Activated CD8-positive, alpha-beta memory T cell treated with anti-CD3 and anti-CD28 coated beads, Interleukin-2, amount 50 U/mL, for 24 hours (primary cell): ENCODE data around the gene CPS1.

ENCODE experiments used
- DNase-seq: peaks from one replicate; pipeline ENCODE4 v3.0.0-alpha.2; 2020; ENCODE audit errors: extremely low read depth

Gene CPS1

DNA sequence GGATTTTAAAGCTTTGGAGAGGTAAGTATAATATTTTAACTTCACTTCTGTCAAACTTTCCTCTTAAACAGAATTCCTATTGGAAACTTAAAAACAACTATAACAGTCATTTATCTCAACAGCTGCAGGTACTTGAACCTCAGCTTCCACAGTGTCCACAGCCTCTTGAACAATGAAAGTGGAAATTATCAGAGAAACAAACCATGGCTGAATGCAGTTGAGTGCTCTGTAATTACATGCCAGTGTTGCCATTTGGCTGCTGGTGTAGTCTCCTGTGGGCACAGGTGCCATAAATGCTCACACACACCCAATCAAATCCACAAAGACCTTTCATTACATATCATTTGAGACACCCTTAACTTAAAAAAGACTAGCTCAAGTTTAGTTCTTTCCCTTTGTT, 125.1 kb downstream of the CPS1 start:
- no peak for DNase-seq

GRCh38 chr2:210686401-210686800, 130.0 kb downstream of the CPS1 start:
- no peak for DNase-seq

GRCh38 chr2:210687786-210688470, 131.5 kb downstream of the CPS1 start:
- no peak for DNase-seq

DNA sequence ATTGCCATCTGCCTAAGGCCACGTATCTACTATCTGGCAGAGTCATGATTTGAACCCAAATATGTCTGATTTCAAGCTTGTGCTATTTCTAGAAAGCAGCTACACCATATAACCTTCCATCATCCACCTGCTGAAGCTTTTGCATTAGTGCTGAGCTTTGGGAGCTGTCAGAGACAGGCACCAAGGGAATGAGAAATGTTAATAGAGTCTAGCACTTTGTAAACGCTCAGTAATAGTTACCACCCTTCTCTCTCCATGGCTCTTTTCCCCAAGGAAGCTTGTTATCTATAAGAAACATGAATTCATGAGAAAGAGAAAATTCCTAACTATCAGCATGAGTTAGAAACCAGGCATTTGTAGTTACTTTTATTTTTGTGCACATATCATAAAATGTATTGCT, 151.5 kb downstream of the CPS1 start:
- DNase-seq: no peak

DNA sequence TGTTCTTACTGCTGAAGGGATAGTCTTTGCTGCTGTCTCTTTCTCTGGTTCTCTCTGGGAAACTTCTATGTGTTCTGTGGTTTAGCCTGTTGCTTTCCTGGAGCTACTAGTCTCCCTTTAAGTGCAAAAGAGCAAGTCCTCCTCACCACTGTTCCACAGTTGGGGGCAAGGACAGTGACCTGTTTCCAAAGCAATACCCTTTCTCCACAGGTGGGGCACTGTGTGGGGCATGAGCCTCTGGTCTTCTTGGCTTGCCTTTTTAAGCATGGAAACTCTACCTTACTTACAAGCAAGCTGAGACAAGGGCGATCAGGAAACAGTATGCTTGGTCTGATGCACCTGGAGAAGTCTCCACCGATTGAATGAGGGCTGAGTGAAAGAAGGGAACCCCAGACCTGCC, 156.7 kb downstream of the CPS1 start:
- DNase-seq: no peak

GRCh38 chr2:210715560-210716082, 159.2 kb downstream of the CPS1 start:
- DNase-seq: no peak

DNA sequence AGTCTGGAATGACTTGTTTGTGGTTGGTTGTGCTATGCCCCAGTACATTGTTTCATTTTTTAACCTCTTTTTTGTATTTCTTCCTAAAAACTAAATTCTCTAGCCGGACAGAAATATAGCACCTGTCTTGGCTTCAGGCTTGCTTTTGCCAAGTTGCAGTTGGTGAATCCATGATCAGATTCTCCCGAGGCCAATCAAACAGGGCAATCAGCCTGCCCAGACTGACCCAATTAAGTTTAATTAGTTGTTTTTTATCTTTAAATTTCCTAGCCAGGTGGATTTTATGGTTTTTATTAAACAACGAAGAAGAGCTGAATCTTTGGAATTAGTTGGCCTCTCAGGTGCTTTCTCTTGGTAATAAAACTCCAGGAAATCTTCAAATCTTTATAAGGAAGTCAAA, 162.1 kb downstream of the CPS1 start:
- no peak for DNase-seq

GRCh38 chr2:210722092-210722491, 165.7 kb downstream of the CPS1 start:
- DNase-seq: no peak

DNA sequence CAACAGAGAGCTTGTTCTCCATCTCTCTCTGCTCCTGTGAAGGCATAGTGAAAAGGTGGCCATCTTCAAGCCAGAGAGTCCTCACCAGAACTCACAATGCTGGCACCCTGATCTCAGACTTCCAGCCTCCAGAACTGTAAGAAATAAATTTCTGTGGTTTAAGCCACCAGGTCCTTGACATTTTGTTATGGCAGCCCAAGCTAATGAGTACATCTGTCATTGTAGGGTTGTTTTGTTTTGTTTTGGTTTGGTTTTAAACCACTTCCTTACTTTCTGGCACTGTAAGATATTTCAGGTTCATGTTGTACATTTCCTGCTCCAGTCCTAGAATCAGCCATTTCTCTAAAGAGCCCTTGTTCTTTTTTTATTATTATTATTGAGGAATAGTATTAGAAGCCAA, 171.2 kb downstream of the CPS1 start:
- DNase-seq: no peak
